Retina (tissue), 1 donor: ENCODE data around the gene ATP1A3.

Source experiments
- DNase-seq: peaks from one replicate; pipeline ENCODE4 v3.0.0-alpha.2; 2016

Gene ATP1A3

GRCh38 chr19:41927497-41928192 is 66.4 kb downstream of the ATP1A3 start:
- no peak for DNase-seq

- DNase-seq, result peak; percentile 26
These were observed 67.1 kb downstream of the ATP1A3 start for GRCh38 chr19:41926763-41927496.

- DNase-seq, result peak; percentile 37
These were observed 67.8 kb downstream of the ATP1A3 start for GRCh38 chr19:41926028-41926762.

- no peak for DNase-seq
These were observed 68.6 kb downstream of the ATP1A3 start for GRCh38 chr19:41925208-41926003.

- DNase-seq, result no peak
These were observed 69.6 kb downstream of the ATP1A3 start for GRCh38 chr19:41924151-41925145.

GRCh38 chr19:41923045-41923788 is 70.8 kb downstream of the ATP1A3 start:
- DNase-seq, result no peak

GRCh38 chr19:41922585-41922984 is 71.4 kb downstream of the ATP1A3 start:
- DNase-seq, result peak; percentile 25

GRCh38 chr19:41921577-41922576 is 72.2 kb downstream of the ATP1A3 start:
- DNase-seq, result no peak

- DNase-seq, result no peak
These were observed 73.0 kb downstream of the ATP1A3 start for GRCh38 chr19:41920882-41921576.

- DNase-seq, result no peak
These were observed 73.9 kb downstream of the ATP1A3 start for GRCh38 chr19:41919948-41920712.

- no peak for DNase-seq
These were observed 75.3 kb downstream of the ATP1A3 start for GRCh38 chr19:41918653-41919244.

- DNase-seq, result no peak
These were observed 75.9 kb downstream of the ATP1A3 start for GRCh38 chr19:41918095-41918494.

GRCh38 chr19:41917676-41918075 is 76.4 kb downstream of the ATP1A3 start:
- peak; percentile 28 for DNase-seq
